Measurements from ENCODE around the gene ANTXR1. TPM values are rescaled to one million over a fixed set of nuclear protein-coding genes. Genes with fewer than 3 reads are reported as not detected.

Gene ANTXR1
- polyA plus RNA-seq, 1 experiment, result 87.1 TPM

- POLR2A ChIA-PET, result interaction anchor here (0.6 kb wide), 1 partner anchor 29 kb away, joined by 3 read pairs; no protein-coding TSS in a partner anchor
- CTCF ChIA-PET, result interaction anchor here (0.6 to 0.9 kb wide), 2 partner anchors 46 to 118 kb away, joined by 3 read pairs; no protein-coding TSS in a partner anchor
- DNase-seq (ENCODE audit: low read depth), result no peak
- H3K27me3 ChIP-seq (ENCODE audit: control insufficient read depth, insufficient read depth, low read length), result no peaks in the 10 kb centered on the region
- no peak for TF ChIP-seq CTCF (IDR thresholded peaks at IDR 0.05; ENCODE audit: insufficient read depth, low read depth, low read length)
- H3K4me3 ChIP-seq (ENCODE audit: low read depth, low read length), result no peak overlapping the region
- no peaks in the 10 kb centered on the region for H3K36me3 ChIP-seq (ENCODE audit: control insufficient read depth, insufficient read depth, low read length)
Observed at GRCh38 chr2:69060938-69061501, 48.0 kb downstream of the ANTXR1 start.

GRCh38 chr2:69061525-69061924 is 48.5 kb downstream of the ANTXR1 start:
- POLR2A ChIA-PET, result interaction anchor here (0.6 kb wide), 1 partner anchor 29 kb away, joined by 3 read pairs; no protein-coding TSS in a partner anchor
- peaks cover 2% of the 10 kb centered on the region; the same call in 1 of the 2 replicates for H3K36me3 ChIP-seq (ENCODE audit: control insufficient read depth, insufficient read depth, low read length)
- no peak for TF ChIP-seq CTCF (IDR thresholded peaks at IDR 0.05; ENCODE audit: insufficient read depth, low read depth, low read length)
- CTCF ChIA-PET, result interaction anchor here (0.6 to 0.9 kb wide), 2 partner anchors 47 to 118 kb away, joined by 3 read pairs; no protein-coding TSS in a partner anchor
- no peak for DNase-seq (ENCODE audit: low read depth)
- H3K27me3 ChIP-seq (ENCODE audit: control insufficient read depth, insufficient read depth, low read length), result no peaks in the 10 kb centered on the region
- no peak overlapping the region for H3K4me3 ChIP-seq (ENCODE audit: low read depth, low read length)

DNA sequence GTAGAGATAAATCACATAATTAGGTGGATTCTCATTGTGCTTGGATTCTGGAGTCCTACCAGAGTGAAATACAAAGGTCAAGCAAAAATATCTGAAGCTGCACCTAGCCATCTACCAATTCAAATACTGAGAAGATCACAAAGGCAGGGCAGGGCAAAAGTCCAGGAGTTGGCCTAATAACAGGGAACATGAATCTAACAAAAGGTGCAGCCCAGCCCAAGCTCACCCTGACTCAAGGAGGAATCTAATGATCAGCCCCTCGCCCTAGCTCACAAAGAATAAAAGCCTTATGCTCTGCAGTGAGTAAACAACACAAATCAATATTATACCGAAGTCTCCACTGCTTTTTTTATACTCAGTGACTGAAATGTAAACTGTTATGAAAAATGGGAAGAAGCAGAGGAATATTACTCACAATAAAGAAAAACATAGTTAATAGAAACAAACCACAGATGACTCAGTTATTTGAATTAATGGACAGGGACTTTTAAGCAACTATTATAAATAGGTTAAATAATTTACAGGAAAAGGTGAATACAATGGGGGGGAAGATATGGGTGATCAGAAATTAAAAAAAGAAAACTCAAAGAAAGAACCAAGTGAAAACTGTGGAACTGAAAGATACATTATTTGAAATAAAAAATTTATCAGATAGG is 49.5 kb downstream of the ANTXR1 start:
- Histone ChIP-seq H3K27me3 (ENCODE audit: control insufficient read depth, insufficient read depth, low read length) (no peaks in the 10 kb centered on the region), H3K36me3 (ENCODE audit: control insufficient read depth, insufficient read depth, low read length) (peaks cover 2% of the 10 kb centered on the region; the same call in 1 of the 2 replicates), H3K4me3 (ENCODE audit: low read depth, low read length) (no peak overlapping the region)
- CTCF ChIA-PET, result no interaction called here
- TF ChIP-seq CTCF (IDR thresholded peaks at IDR 0.05; ENCODE audit: insufficient read depth, low read depth, low read length), result no peak
- DNase-seq (ENCODE audit: low read depth), result no peak
- POLR2A ChIA-PET, result no interaction called here

GRCh38 chr2:69065735-69066336 is 52.9 kb downstream of the ANTXR1 start:
- CTCF ChIA-PET, result interaction anchor here (1.5 kb wide), 1 partner anchor 15 kb away, joined by 3 read pairs; no protein-coding TSS in a partner anchor
- H3K36me3 ChIP-seq (ENCODE audit: control insufficient read depth, insufficient read depth, low read length), result peaks cover 2% of the 10 kb centered on the region; the same call in 1 of the 2 replicates
- H3K4me3 ChIP-seq (ENCODE audit: low read depth, low read length), result no peak overlapping the region
- POLR2A ChIA-PET, result no interaction called here
- no peak for TF ChIP-seq CTCF (IDR thresholded peaks at IDR 0.05; ENCODE audit: insufficient read depth, low read depth, low read length)
- DNase-seq (ENCODE audit: low read depth), result no peak
- H3K27me3 ChIP-seq (ENCODE audit: control insufficient read depth, insufficient read depth, low read length), result no peaks in the 10 kb centered on the region

DNA sequence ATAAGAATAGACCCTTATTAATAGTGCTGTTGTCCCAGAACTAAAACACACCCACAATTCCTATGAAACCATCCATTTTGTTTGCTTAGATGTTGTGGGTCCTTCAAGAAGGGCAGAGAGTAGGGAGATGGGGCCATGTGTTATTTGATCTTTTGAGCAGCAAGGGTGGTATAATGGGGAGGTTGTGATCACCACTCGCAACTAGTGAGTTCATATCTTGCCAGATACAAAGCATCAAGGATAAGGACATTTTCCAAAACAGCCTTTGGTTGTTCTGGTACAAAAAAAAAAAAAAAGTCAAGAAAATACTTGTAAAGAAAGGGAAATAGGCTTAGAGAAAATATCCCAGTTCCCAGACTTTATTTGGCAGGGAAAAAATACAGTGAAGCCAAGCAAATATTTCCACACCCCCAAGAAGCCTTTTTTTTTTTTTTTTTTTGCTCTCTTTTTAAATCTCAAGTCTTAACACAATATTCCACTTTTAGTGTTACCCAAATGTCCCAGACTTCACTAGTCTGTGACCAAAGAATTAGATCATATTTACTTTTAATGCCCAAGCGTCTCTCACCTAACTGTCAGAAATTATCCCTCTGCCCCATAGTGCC is 54.1 kb downstream of the ANTXR1 start:
- H3K27me3 ChIP-seq (ENCODE audit: control insufficient read depth, insufficient read depth, low read length), result no peaks in the 10 kb centered on the region
- POLR2A ChIA-PET, result no interaction called here
- no peak for DNase-seq (ENCODE audit: low read depth)

More for the DNA sequence above, 54.1 kb downstream of the ANTXR1 start:
- peaks cover 4% of the 10 kb centered on the region; the same call in 1 of the 2 replicates for H3K36me3 ChIP-seq (ENCODE audit: control insufficient read depth, insufficient read depth, low read length)
- no peak for TF ChIP-seq CTCF (IDR thresholded peaks at IDR 0.05; ENCODE audit: insufficient read depth, low read depth, low read length)
- CTCF ChIA-PET, result no interaction called here
- no peak overlapping the region for H3K4me3 ChIP-seq (ENCODE audit: low read depth, low read length)

Data from BJ (cell line).